ENCODE measurements around the gene DUOXA1.

The DUOXA1 gene

GRCh38 chr15:45174577-45174976 is 44.9 kb upstream of the DUOXA1 start:
- CTCF ChIA-PET: no interaction called here

GRCh38 chr15:45174069-45174468 is 44.4 kb upstream of the DUOXA1 start:
- H3K36me3 ChIP-seq (ENCODE audit: control insufficient read depth in 2 of 2, insufficient read depth in 1 of 2, low read length in 2 of 2): no peaks in the 10 kb centered on the region
- CTCF ChIA-PET: no interaction called here
- no peaks in the 10 kb centered on the region for H3K9me3 ChIP-seq (ENCODE audit: control insufficient read depth, insufficient read depth, low read depth, low read length)
- H3K4me1 ChIP-seq (ENCODE audit: control insufficient read depth, insufficient read depth, low read length): no peaks in the 10 kb centered on the region
- no peak overlapping the region for H3K4me3 ChIP-seq (ENCODE audit: low read depth, low read length)
- no peak overlapping the region for H3K27ac ChIP-seq (ENCODE audit: extremely low read depth, low read depth, low read length)
- POLR2A ChIA-PET: no interaction called here
- TF ChIP-seq ZNF704 (tag by site-specific recombination; IDR thresholded peaks at IDR 0.05): no peak
- no peak for TF ChIP-seq ZNF580 (tag by site-specific recombination; IDR thresholded peaks at IDR 0.05)
- no peak for TF ChIP-seq REPIN1 (tag by site-specific recombination; IDR thresholded peaks at IDR 0.05; ENCODE audit: low read depth)
- TF ChIP-seq ZBTB8A (tag by site-specific recombination; IDR thresholded peaks at IDR 0.05): no peak
- TF ChIP-seq ZEB2 (tag by site-specific recombination; IDR thresholded peaks at IDR 0.05): no peak
- TF ChIP-seq ZNF2 (tag by site-specific recombination; IDR thresholded peaks at IDR 0.05): no peak
- TF ChIP-seq ZNF394 (tag by site-specific recombination; IDR thresholded peaks at IDR 0.05; ENCODE audit: borderline replicate concordance): no peak
- TF ChIP-seq PBX3 (CRISPR knock-in tag; IDR thresholded peaks at IDR 0.05): no peak
- no peak for TF ChIP-seq ZBTB26 (tag by site-specific recombination; optimal IDR thresholded peaks at IDR 0.05)
- TF ChIP-seq ZNF274 (IDR thresholded peaks at IDR 0.05; ENCODE audit: low read length): no peak
- TF ChIP-seq ZNF274 (tag by site-specific recombination; IDR thresholded peaks at IDR 0.05; ENCODE audit: borderline replicate concordance): no peak
- no peak for TF ChIP-seq ZNF654 (tag by site-specific recombination; IDR thresholded peaks at IDR 0.05; ENCODE audit: low read depth)
- no peak for TF ChIP-seq TCF7L2 (IDR thresholded peaks at IDR 0.05; ENCODE audit: borderline replicate concordance, low read depth, low read length)
- no peak for TF ChIP-seq ZNF529 (tag by site-specific recombination; IDR thresholded peaks at IDR 0.05; ENCODE audit: insufficient replicate concordance)
- TF ChIP-seq ZNF549 (tag by site-specific recombination; IDR thresholded peaks at IDR 0.05): no peak
- TF ChIP-seq ZNF10 (tag by site-specific recombination; IDR thresholded peaks at IDR 0.05): no peak
- TF ChIP-seq ZNF670 (tag by site-specific recombination; IDR thresholded peaks at IDR 0.05; ENCODE audit: low read depth): no peak
- TF ChIP-seq ZNF645 (tag by site-specific recombination; IDR thresholded peaks at IDR 0.05): no peak

More at GRCh38 chr15:45174577-45174976, 44.9 kb upstream of the DUOXA1 start:
- no peaks in the 10 kb centered on the region for H3K4me1 ChIP-seq (ENCODE audit: control insufficient read depth, insufficient read depth, low read length)
- TF ChIP-seq TSHZ1 (tag by site-specific recombination; IDR thresholded peaks at IDR 0.05; ENCODE audit: borderline replicate concordance) (no peak), ZBTB6 (tag by site-specific recombination; IDR thresholded peaks at IDR 0.05) (no peak), ZNF785 (tag by site-specific recombination; IDR thresholded peaks at IDR 0.05) (no peak), HOXC10 (CRISPR knock-in tag; IDR thresholded peaks at IDR 0.05) (no peak)
- H3K9me3 ChIP-seq (ENCODE audit: control insufficient read depth, insufficient read depth, low read depth, low read length): no peaks in the 10 kb centered on the region
- H3K27ac ChIP-seq (ENCODE audit: extremely low read depth, low read depth, low read length): no peak overlapping the region
- H3K4me3 ChIP-seq (ENCODE audit: low read depth, low read length): no peak overlapping the region
- POLR2A ChIA-PET: interaction anchor here (1.1 kb wide), 1 partner anchor 13 kb away, joined by 3 read pairs; the partner anchor contains the start of gene SHF
- no peaks in the 10 kb centered on the region for H3K36me3 ChIP-seq (ENCODE audit: control insufficient read depth in 2 of 2, insufficient read depth in 1 of 2, low read length in 2 of 2)

Data from HEK293 (cell line).